WTC11 (cell line): ENCODE data around the gene STEAP1B. TPM values are rescaled to one million over a fixed set of nuclear protein-coding genes. Genes with fewer than 3 reads are reported as not detected.
"Not testable (repeated sequence)": the region's sequence is repeated elsewhere in the genome, so short reads cannot be mapped to it uniquely, and the experiment has no call there.

Experiments used
- ATAC-seq: fragments of 200-7000 bp; cut with Tn5 transposase; 2 replicates; pipeline ENCODE4 v1.10.0; 2021; ENCODE audit warnings: mild to moderate bottlenecking, moderate library complexity
- CTCF ChIA-PET: fragments of 300-600 bp; sonication (Branson Sonifier 250); formaldehyde crosslinking; loops from one replicate; lab custom pipeline; 2021; ENCODE audit warnings: antibody characterized with exemption; lab: Charles Lee
- POLR2A ChIA-PET: fragments of 350-600 bp; sonication (Branson Sonifier 250); formaldehyde crosslinking; loops from one replicate; lab custom pipeline; 2021; ENCODE audit warnings: antibody characterized with exemption; lab: Charles Lee
- DNase-seq: peaks from one replicate; pipeline ENCODE4 v3.0.0; 2021; ENCODE audit warnings: low spot score
- H3K27ac Mint-ChIP-seq: 2 replicates; pipeline ENCODE4 v1.8.0; 2021; ENCODE audit warnings: mixed read lengths
- H3K27me3 Mint-ChIP-seq: 2 replicates; pipeline ENCODE4 v1.8.0; 2021; ENCODE audit warnings: low read depth, mild to moderate bottlenecking, moderate library complexity, mixed read lengths
- H3K36me3 Mint-ChIP-seq: 2 replicates; pipeline ENCODE4 v1.8.0; 2021; ENCODE audit warnings: mixed read lengths
- H3K4me1 Mint-ChIP-seq: 2 replicates; pipeline ENCODE4 v1.8.0; 2022; ENCODE audit warnings: mixed read lengths
- H3K4me3 Mint-ChIP-seq: 2 replicates; pipeline ENCODE4 v1.8.0; 2021; ENCODE audit warnings: mild to moderate bottlenecking, moderate library complexity, mixed read lengths
- H3K9me3 Mint-ChIP-seq: 2 replicates; pipeline ENCODE4 v1.8.0; 2021; ENCODE audit warnings: mixed read lengths
- total RNA-seq: library from RNA; stranded (reverse); gene quantifications from 3 replicates; pipeline ENCODE4 v1.2.3, GENCODE V29; 2021
- TF ChIP-seq, protein P1 (sequence below): fragments of 200-600 bp; IDR thresholded peaks from 2 replicates; pipeline ENCODE4 v1.8.0; 2022; ENCODE audit warnings: antibody characterized with exemption

Gene STEAP1B
- total RNA-seq, 1 experiment from 2014 or later, result 5.5 TPM

DNA sequence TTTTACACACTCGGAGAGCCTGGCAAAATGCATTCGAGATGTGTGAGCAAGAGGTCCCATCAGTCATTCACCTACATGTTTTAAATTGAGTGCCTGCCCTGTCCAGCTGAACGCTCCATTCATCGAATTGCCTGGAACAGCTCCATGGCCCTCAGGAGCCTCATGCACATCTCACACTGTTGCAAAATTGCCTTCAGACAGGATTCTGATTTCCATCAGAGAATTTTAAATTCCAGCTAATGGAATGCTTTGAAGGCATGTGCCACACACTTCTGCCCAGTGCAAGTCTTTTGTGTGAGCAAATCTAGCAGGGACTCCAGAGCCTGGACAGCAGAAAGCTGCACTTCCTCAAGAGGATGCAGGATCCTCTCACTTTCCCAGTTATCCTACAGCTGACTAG is 17.0 kb upstream of the STEAP1B start:
- CTCF ChIA-PET, result not testable (repeated sequence)
- peaks cover 24% of the 10 kb centered on the region for H3K36me3 Mint-ChIP-seq

DNA sequence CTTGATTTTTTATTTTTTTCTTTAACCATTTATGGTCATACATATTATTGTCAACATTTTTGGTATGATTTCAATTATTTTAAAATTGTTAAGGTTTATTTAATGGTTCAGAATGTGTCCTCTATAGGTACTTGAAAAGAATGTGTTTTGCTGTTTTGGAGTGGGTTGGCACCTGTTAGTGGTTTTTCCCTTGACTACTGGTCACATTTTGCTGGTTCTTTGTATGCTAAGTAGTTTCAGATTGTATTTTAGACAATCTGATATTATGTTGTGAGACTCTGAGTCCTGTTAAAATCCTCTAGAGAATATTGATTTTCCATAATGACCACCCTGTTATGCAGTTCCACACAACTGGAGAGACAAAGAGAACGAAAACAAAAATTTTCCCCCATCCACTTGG is 15.0 kb upstream of the STEAP1B start:
- Mint-ChIP-seq H3K36me3 (peaks cover 13% of the 10 kb centered on the region), H3K9me3 (peaks cover 13% of the 10 kb centered on the region)
- H3K4me1 Mint-ChIP-seq, H3K4me3 Mint-ChIP-seq, H3K27me3 Mint-ChIP-seq, H3K27ac Mint-ChIP-seq, DNase-seq, POLR2A ChIA-PET, CTCF ChIA-PET, ATAC-seq: not testable (repeated sequence)

More for the DNA sequence above, 17.0 kb upstream of the STEAP1B start:
- DNase-seq, H3K4me1 Mint-ChIP-seq, H3K27me3 Mint-ChIP-seq, ATAC-seq, H3K27ac Mint-ChIP-seq, POLR2A ChIA-PET, H3K4me3 Mint-ChIP-seq: not testable (repeated sequence)
- peaks cover 26% of the 10 kb centered on the region for H3K9me3 Mint-ChIP-seq

DNA sequence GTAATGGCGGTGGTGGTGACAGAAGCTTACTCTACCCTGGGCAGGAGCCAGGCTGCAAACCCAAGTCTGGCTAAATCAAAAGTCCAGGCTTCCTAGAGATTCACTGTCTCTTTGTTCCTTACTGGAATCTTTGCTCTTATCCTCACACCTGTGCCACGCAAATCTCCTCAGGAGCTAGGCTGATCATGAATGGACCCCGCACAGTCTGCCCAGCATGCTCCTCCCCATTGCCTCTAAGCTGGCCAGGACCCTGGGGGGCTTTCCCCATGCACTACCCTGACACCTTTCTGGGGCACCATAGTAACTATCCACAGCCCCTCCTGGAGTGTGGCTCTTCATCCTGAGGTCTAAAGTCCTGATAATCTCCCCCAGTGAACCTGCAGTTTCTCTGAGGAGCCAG is 7.3 kb upstream of the STEAP1B start:
- H3K9me3 Mint-ChIP-seq, CTCF ChIA-PET, H3K4me1 Mint-ChIP-seq, ATAC-seq, H3K27ac Mint-ChIP-seq, H3K36me3 Mint-ChIP-seq, POLR2A ChIA-PET, H3K4me3 Mint-ChIP-seq, H3K27me3 Mint-ChIP-seq, DNase-seq: not testable (repeated sequence)

DNA sequence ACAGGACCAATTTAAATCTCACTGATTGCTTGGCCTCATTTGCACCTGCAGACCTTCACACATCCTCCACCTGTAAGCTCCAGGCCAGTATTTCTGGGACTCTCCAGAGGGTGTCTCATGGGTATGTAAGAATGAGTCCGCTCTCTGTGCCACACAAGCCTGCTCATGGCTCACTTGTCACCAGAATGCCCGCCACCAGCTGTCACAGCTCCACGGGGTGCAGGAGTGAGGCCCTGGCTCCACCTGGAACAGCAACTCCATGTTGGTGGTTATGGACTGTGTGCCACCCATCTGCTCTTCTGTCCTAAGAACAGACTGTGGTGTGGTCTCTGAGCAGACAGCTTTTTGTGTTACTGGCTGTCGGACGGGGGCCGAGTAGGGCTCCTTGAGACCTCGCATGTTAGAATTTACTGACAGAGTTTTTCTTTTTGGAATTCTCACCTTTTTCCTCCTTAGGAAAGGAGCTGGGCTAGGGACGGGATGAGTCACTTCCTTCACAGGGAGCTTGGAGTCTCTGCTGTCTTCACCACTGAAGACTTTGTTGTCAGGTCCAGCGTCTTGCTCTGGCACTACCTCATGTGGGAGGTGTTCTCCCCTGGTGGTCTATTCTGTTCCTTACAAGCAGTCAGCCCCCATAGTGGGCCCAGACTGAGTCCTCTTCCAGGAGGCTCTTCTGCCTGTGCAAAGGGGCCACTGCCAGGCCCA is 6.5 kb upstream of the STEAP1B start:
- POLR2A ChIA-PET, DNase-seq, H3K36me3 Mint-ChIP-seq, H3K27ac Mint-ChIP-seq, H3K9me3 Mint-ChIP-seq, CTCF ChIA-PET, H3K27me3 Mint-ChIP-seq, ATAC-seq, H3K4me3 Mint-ChIP-seq: not testable (repeated sequence)
- H3K4me1 Mint-ChIP-seq, result peaks cover 16% of the 10 kb centered on the region

DNA sequence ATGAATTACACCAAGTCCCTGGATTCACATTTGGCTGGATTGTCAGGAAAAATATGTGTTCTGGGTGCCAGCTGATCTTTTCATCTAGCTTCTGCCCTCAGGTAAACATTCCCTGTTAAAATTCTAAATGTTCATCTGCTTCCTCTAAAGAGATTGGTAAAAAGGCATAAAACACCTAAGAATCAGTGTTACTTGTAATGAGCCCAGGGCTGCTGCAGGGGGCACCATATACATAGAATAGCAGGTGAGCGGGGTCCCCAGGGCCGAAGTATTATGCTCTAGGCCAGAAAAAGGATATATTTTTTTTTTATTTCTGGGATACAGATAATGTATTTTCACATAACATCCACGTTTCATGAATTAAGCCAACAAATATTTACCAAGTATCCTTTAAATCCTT is 4.5 kb upstream of the STEAP1B start:
- TF ChIP-seq, protein P1, sequence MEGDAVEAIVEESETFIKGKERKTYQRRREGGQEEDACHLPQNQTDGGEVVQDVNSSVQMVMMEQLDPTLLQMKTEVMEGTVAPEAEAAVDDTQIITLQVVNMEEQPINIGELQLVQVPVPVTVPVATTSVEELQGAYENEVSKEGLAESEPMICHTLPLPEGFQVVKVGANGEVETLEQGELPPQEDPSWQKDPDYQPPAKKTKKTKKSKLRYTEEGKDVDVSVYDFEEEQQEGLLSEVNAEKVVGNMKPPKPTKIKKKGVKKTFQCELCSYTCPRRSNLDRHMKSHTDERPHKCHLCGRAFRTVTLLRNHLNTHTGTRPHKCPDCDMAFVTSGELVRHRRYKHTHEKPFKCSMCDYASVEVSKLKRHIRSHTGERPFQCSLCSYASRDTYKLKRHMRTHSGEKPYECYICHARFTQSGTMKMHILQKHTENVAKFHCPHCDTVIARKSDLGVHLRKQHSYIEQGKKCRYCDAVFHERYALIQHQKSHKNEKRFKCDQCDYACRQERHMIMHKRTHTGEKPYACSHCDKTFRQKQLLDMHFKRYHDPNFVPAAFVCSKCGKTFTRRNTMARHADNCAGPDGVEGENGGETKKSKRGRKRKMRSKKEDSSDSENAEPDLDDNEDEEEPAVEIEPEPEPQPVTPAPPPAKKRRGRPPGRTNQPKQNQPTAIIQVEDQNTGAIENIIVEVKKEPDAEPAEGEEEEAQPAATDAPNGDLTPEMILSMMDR, result peak; percentile 34; the same call in 1 of the 2 replicates
- TF ChIP-seq, all 79 proteins: peak for 1; not testable (repeated sequence) for 78
- H3K27me3 Mint-ChIP-seq, CTCF ChIA-PET, H3K36me3 Mint-ChIP-seq, H3K27ac Mint-ChIP-seq, H3K9me3 Mint-ChIP-seq, POLR2A ChIA-PET, H3K4me3 Mint-ChIP-seq, DNase-seq: not testable (repeated sequence)
- ATAC-seq, result peak; percentile 29
- H3K4me1 Mint-ChIP-seq, result peaks cover 22% of the 10 kb centered on the region

DNA sequence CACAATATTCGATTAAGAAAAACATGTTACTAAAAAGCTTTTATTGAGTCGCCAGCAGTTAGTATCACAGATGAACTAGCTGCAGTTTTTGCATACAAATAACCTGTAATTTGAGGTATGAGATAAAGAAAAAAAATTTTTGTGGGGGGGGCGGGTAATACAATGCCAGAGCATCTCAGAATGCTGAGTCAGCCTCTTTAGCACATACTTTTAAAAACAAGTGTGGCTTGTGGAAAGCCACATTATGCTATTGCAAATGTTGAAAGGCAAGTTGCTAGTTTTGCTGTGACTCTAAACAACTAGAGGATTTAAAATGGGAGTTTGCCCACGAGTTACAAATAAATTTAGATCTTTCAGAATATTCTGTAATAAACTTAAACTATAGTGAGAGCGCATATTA is 2.1 kb upstream of the STEAP1B start:
- H3K4me3 Mint-ChIP-seq, ATAC-seq, POLR2A ChIA-PET, DNase-seq, H3K36me3 Mint-ChIP-seq, H3K9me3 Mint-ChIP-seq: not testable (repeated sequence)
- CTCF ChIA-PET, result interaction anchor here (3.1 kb wide), 1 partner anchor 392 kb away, joined by 17 read pairs; no protein-coding TSS in a partner anchor
- Mint-ChIP-seq H3K27me3 (peaks cover 19% of the 10 kb centered on the region), H3K27ac (peak overlapping the region; percentile 15; the same call in 1 of the 2 replicates), H3K4me1 (peaks cover 26% of the 10 kb centered on the region)

DNA sequence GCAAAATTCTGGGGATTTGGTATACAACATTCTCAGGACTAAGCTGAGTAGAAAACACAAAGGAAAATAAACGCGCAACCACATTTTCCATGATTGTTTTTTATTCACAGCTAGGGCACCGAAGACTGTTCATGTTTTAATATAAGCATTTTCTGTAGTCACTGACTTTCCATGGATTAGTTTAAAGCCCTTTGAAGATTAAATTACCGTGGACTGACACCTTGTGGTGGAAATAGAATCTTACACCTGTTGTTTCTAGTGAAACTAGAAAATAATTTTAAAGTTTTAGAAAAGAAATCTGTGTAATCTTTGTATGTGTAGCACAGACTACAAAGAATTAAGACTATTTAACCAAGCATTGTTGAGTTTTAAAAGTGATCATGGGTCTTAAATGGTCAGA is 1.3 kb upstream of the STEAP1B start:
- H3K36me3 Mint-ChIP-seq, ATAC-seq, POLR2A ChIA-PET, DNase-seq, H3K4me3 Mint-ChIP-seq: not testable (repeated sequence)
- Mint-ChIP-seq H3K27me3 (peaks cover 19% of the 10 kb centered on the region), H3K4me1 (peaks cover 26% of the 10 kb centered on the region)
- TF ChIP-seq, protein P1, result peak; percentile 24; the same call in 1 of the 2 replicates
- TF ChIP-seq, all 79 proteins: peak for 1; not testable (repeated sequence) for 78
- peak overlapping the region; percentile 65; the same call in 1 of the 2 replicates for H3K27ac Mint-ChIP-seq
- CTCF ChIA-PET, result interaction anchor here (3.1 kb wide), 1 partner anchor 391 kb away, joined by 17 read pairs; no protein-coding TSS in a partner anchor
- H3K9me3 Mint-ChIP-seq, result not testable (repeated sequence)
